Effector memory CD8-positive, alpha-beta T cell (primary cell): Measurements from ENCODE around the gene PFN1.

Source experiments
- ATAC-seq: fragments of 150-1000 bp; cut with Tn5 transposase; replicated peaks from 2 replicates; pipeline ENCODE4 v1.10.0; 2021; ENCODE audit warnings: mild to moderate bottlenecking, moderate library complexity
- DNase-seq, 3 experiments: peaks; one replicate each; pipeline ENCODE4 v3.0.0; 2021
- H3K27ac Mint-ChIP-seq, 2 donors: one replicate each; pipeline ENCODE4 v1.8.0; 2022; ENCODE audit warnings: mild to moderate bottlenecking in 2 of 2, mixed read lengths in 2 of 2, moderate library complexity in 2 of 2
- H3K27me3 Mint-ChIP-seq, 2 donors: one replicate each; pipeline ENCODE4 v1.8.0; 2022; ENCODE audit warnings: mixed read lengths in 2 of 2
- H3K36me3 Mint-ChIP-seq: one replicate; pipeline ENCODE4 v1.8.0; 2022; ENCODE audit warnings: mild to moderate bottlenecking, moderate library complexity, mixed read lengths; ENCODE audit not compliant: insufficient read depth
- H3K4me1 Mint-ChIP-seq, 2 donors: one replicate each; pipeline ENCODE4 v1.8.0; 2022; ENCODE audit warnings: low read depth in 2 of 2, mixed read lengths in 2 of 2
- H3K4me3 Mint-ChIP-seq, 2 donors: one replicate each; pipeline ENCODE4 v1.8.0; 2022; ENCODE audit warnings: mild to moderate bottlenecking in 2 of 2, mixed read lengths in 2 of 2, moderate library complexity in 2 of 2
- H3K9me3 Mint-ChIP-seq, 2 donors: one replicate each; pipeline ENCODE4 v1.8.0; 2022; ENCODE audit warnings: mixed read lengths in 2 of 2
- total RNA-seq, 9 experiments: gene quantifications; one replicate each; lab custom pipeline; 2026; lab: John Stamatoyannopoulos, UW

PFN1 gene
- total RNA-seq: 355 to 844 (median 500) reads per million in 9 experiments

- H3K27ac Mint-ChIP-seq: peak within 1 kb of the TSS; percentile 91 to 94
- H3K27me3 Mint-ChIP-seq: no peaks in the 10 kb centered on the region
- H3K9me3 Mint-ChIP-seq: no peaks in the 10 kb centered on the region
- peaks cover 45 to 49% of the 10 kb centered on the region in 2 donors for H3K4me1 Mint-ChIP-seq
- ATAC-seq (peak; percentile 47), DNase-seq (peak; percentile 82 to 83 (median 82))
- H3K36me3 Mint-ChIP-seq: peaks cover 50% of the 10 kb centered on the region
- peak within 1 kb of the TSS; percentile 94 for H3K4me3 Mint-ChIP-seq
Measured at GRCh38 chr17:4948166-4948930, at the start of gene PFN1. PFN1 (minus strand) TSS chr17:4948530; CDS start chr17:4948394, 136 bp downstream.

GRCh38 chr17:4997302-4998026 is 49.1 kb upstream of the PFN1 start, which contains the start of the genes INCA1 and KIF1C:
INCA1 (minus strand) TSS chr17:4997522; CDS start chr17:4994437, 3,085 bp downstream.
KIF1C (plus strand) TSS chr17:4997950; CDS start chr17:5000247, 2,297 bp downstream.
- Mint-ChIP-seq H3K36me3 (peaks cover 8% of the 10 kb centered on the region), H3K9me3 (no peaks in the 10 kb centered on the region), H3K4me1 (peaks cover 25 to 32% of the 10 kb centered on the region in 2 donors), H3K27ac (peak within 1 kb of the TSS; percentile 83 to 90), H3K4me3 (peak within 1 kb of the TSS; percentile 86 to 88), H3K27me3 (no peaks in the 10 kb centered on the region)
- ATAC-seq (peak; percentile 93), DNase-seq (peak; percentile 86 to 92 (median 89))

GRCh38 chr17:4994081-4994595 is 45.8 kb upstream of the PFN1 start:
- H3K4me1 Mint-ChIP-seq: peaks cover 20 to 23% of the 10 kb centered on the region in 2 donors
- peaks cover 6% of the 10 kb centered on the region for H3K36me3 Mint-ChIP-seq
- DNase-seq (no peak), ATAC-seq (no peak)
- no peaks in the 10 kb centered on the region for H3K9me3 Mint-ChIP-seq
- no peak overlapping the region for H3K27ac Mint-ChIP-seq
- no peak overlapping the region for H3K4me3 Mint-ChIP-seq
- H3K27me3 Mint-ChIP-seq: no peaks in the 10 kb centered on the region

GRCh38 chr17:4987767-4988567 is 39.6 kb upstream of the PFN1 start:
- Mint-ChIP-seq H3K4me1 (peaks cover 35 to 40% of the 10 kb centered on the region in 2 donors), H3K27me3 (no peaks in the 10 kb centered on the region), H3K9me3 (no peaks in the 10 kb centered on the region), H3K4me3 (peak overlapping the region; percentile 85 to 91), H3K27ac (peak overlapping the region; percentile 92 to 93), H3K36me3 (peaks cover 11% of the 10 kb centered on the region)
- DNase-seq (no peak), ATAC-seq (peak; percentile 12)

GRCh38 chr17:4986951-4987766 is 38.8 kb upstream of the PFN1 start, which contains the start of gene CAMTA2:
CAMTA2 (minus strand) TSS chr17:4987675; CDS start chr17:4986222, 1,453 bp downstream.
- Mint-ChIP-seq H3K9me3 (no peaks in the 10 kb centered on the region), H3K36me3 (peaks cover 12% of the 10 kb centered on the region), H3K4me3 (peak within 1 kb of the TSS; percentile 85 to 91), H3K4me1 (peaks cover 35 to 40% of the 10 kb centered on the region in 2 donors), H3K27me3 (no peaks in the 10 kb centered on the region), H3K27ac (peak within 1 kb of the TSS; percentile 92 to 93)
- DNase-seq (peak; percentile 82 to 83 (median 83)), ATAC-seq (peak; percentile 92)

- Mint-ChIP-seq H3K27me3 (no peaks in the 10 kb centered on the region), H3K4me1 (peaks cover 35 to 40% of the 10 kb centered on the region in 2 donors), H3K27ac (peak overlapping the region; percentile 92 to 93), H3K36me3 (peaks cover 15% of the 10 kb centered on the region), H3K4me3 (peak overlapping the region; percentile 85 to 91), H3K9me3 (no peaks in the 10 kb centered on the region)
- ATAC-seq: no peak
- no peak for DNase-seq
Measured at GRCh38 chr17:4986403-4986802, 38.1 kb upstream of the PFN1 start.

- Mint-ChIP-seq H3K4me3 (no peak overlapping the region), H3K4me1 (peaks cover 27 to 30% of the 10 kb centered on the region in 2 donors), H3K27ac (no peak overlapping the region), H3K36me3 (peaks cover 27% of the 10 kb centered on the region), H3K9me3 (no peaks in the 10 kb centered on the region), H3K27me3 (no peaks in the 10 kb centered on the region)
- ATAC-seq: no peak
- no peak for DNase-seq
Measured at GRCh38 chr17:4982305-4982704, 34.0 kb upstream of the PFN1 start.

- H3K36me3 Mint-ChIP-seq: peaks cover 34% of the 10 kb centered on the region
Measured at GRCh38 chr17:4980644-4981216, 32.4 kb upstream of the PFN1 start.

GRCh38 chr17:4978726-4979125 is 30.4 kb upstream of the PFN1 start:
- ATAC-seq: no peak
- Mint-ChIP-seq H3K36me3 (peaks cover 35% of the 10 kb centered on the region), H3K4me1 (peaks cover 18% of the 10 kb centered on the region in 2 donors), H3K9me3 (no peaks in the 10 kb centered on the region), H3K27me3 (no peaks in the 10 kb centered on the region), H3K4me3 (no peak overlapping the region), H3K27ac (no peak overlapping the region)
- DNase-seq: no peak

More at GRCh38 chr17:4980644-4981216, 32.4 kb upstream of the PFN1 start:
- H3K4me3 Mint-ChIP-seq: no peak overlapping the region
- peak; percentile 70 for ATAC-seq
- peak overlapping the region; percentile 82 to 85 for H3K27ac Mint-ChIP-seq
- no peaks in the 10 kb centered on the region for H3K27me3 Mint-ChIP-seq
- H3K4me1 Mint-ChIP-seq: peaks cover 15 to 17% of the 10 kb centered on the region in 2 donors
- no peaks in the 10 kb centered on the region for H3K9me3 Mint-ChIP-seq
- peak; percentile 41 to 58 (median 48) for DNase-seq

GRCh38 chr17:4974115-4974670 is 25.9 kb upstream of the PFN1 start:
- DNase-seq (no peak), ATAC-seq (no peak)
- Mint-ChIP-seq H3K27ac (peak overlapping the region in 1 of 2 donors; percentile 4), H3K4me3 (no peak overlapping the region), H3K9me3 (no peaks in the 10 kb centered on the region), H3K4me1 (peaks cover 7 to 8% of the 10 kb centered on the region in 2 donors), H3K27me3 (no peaks in the 10 kb centered on the region), H3K36me3 (peaks cover 33% of the 10 kb centered on the region)

- Mint-ChIP-seq H3K27ac (peak overlapping the region in 1 of 2 donors; percentile 76), H3K4me3 (no peak overlapping the region), H3K4me1 (peaks cover 7% of the 10 kb centered on the region in 2 donors), H3K9me3 (no peaks in the 10 kb centered on the region), H3K27me3 (no peaks in the 10 kb centered on the region), H3K36me3 (peaks cover 30% of the 10 kb centered on the region)
- ATAC-seq: no peak
- DNase-seq: no peak
Measured at GRCh38 chr17:4973256-4974114, 25.2 kb upstream of the PFN1 start.
